Stimulated activated CD8-positive, alpha-beta memory T cell treated with anti-CD3 and anti-CD28 coated beads, Interleukin-4, amount 100 ng/mL, for 1 hour (primary cell): Measurements from ENCODE around the gene FAM117A.
"Not testable (repeated sequence)": the region's sequence is repeated elsewhere in the genome, so short reads cannot be mapped to it uniquely, and the experiment has no call there.

Source experiments
- DNase-seq, 2 donors: peaks; one replicate each; pipeline ENCODE4 v3.0.0-alpha.2; 2020; ENCODE audit warnings: low read depth in 2 of 2, low spot score in 1 of 2

Gene FAM117A

GRCh38 chr17:49741009-49741691 is 22.8 kb downstream of the FAM117A start:
- DNase-seq = no peak

DNA sequence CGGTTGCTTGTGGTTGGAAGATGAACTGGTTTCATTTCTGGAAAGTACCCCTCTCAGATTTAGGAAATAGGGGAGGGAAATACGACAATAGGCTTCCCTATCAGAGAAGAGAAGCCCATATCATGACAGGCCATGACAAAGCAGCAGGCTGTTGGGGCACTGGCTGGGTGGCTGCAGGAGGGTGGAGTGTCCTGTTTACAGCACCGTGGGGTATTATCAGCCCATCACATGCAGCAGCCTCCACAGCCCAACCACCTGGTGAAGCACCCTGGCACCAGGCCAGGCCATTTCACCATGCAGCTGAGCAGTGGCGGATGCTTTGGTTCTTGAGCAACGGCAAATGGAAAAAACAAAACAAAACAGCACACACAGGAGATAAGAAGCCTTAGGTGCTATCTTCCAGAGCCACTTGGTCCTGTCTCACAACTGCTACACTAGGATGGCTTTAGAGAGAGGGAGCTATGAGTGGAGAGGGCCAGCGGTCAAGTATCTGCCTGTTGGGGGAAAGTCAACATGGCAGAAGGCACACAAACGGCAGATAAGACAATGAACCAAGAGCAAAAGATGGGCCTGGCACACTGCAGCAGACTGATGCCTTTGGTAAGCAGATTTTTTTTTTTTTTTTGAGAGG is 24.2 kb downstream of the FAM117A start:
- DNase-seq = peak; percentile 83 to 93

- DNase-seq = no peak
Measured at GRCh38 chr17:49738456-49739163, 25.3 kb downstream of the FAM117A start.

DNA sequence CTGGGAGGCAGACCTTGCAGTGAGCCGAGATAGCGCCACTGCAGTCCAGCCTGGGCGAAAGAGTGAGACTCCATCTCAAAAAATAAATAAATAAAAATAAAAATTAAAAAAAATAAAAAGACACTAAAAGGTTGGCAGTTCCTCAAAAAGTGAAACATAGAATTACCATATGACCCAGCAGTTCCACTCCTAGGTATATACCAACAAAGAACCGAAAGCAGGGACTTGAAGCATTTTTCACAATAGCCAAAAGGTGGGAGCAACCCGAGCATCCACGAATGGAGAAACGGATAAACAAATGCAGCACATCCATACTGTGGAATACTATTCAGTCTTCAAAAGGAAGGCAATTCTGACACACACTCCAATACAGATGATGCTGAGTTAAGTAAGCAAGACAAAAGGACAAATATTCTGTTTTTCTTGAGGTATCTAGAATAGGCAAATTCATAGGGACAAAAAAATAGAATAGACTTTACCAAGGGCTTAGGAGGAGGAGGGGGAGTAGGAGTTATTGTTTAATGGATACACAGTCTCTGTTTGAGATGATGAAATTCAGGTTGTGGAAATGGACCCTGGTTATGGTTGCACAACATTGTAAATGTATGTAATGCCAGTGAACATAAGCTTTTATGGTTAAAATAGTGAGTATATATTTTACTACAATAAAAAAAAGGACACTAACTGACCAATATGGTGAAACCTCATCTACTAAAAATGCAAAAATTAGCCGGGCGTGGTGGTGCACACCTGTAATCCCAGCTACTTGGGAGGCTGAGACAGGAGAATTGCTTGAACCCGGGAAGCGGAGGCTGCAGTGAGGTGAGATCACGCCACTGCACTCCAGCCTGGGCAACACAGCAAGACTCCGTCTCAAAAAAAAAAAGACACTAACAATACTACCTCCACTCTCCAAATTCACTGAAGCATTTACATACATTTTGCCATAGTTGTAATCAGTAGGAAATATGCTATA is 29.1 kb downstream of the FAM117A start:
- no peak for DNase-seq

DNA sequence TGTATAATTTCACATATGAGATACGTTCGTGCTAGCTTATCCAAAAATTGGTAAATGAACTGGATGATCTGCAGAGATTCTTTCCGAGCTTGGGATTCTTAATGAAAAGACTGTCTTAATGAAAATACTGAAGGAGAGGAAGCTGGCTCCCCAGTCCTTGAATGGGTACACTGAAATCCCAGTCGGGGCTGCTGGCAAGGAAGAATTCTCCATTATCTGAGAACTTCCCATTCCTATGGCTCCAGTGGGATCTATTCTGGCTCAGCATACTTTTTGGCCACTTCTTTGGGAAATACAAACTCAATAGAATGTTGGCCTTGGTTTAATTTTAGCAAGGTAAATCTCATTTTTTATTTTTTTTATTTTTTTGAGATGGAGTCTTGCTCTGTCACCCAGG is 32.5 kb downstream of the FAM117A start:
- no peak for DNase-seq

GRCh38 chr17:49730785-49731434 is 33.0 kb downstream of the FAM117A start:
- no peak for DNase-seq

- DNase-seq = no peak
Measured at GRCh38 chr17:49730078-49730784, 33.7 kb downstream of the FAM117A start.

- DNase-seq = no peak
Measured at GRCh38 chr17:49729069-49729468, 34.9 kb downstream of the FAM117A start.

GRCh38 chr17:49728425-49728824 is 35.5 kb downstream of the FAM117A start:
- no peak for DNase-seq

- no peak for DNase-seq
Measured at GRCh38 chr17:49727380-49727779, 36.6 kb downstream of the FAM117A start.

- DNase-seq = no peak
Measured at GRCh38 chr17:49725452-49726130, 38.3 kb downstream of the FAM117A start.

GRCh38 chr17:49724552-49724951 is 39.4 kb downstream of the FAM117A start:
- DNase-seq = not testable (repeated sequence)

DNA sequence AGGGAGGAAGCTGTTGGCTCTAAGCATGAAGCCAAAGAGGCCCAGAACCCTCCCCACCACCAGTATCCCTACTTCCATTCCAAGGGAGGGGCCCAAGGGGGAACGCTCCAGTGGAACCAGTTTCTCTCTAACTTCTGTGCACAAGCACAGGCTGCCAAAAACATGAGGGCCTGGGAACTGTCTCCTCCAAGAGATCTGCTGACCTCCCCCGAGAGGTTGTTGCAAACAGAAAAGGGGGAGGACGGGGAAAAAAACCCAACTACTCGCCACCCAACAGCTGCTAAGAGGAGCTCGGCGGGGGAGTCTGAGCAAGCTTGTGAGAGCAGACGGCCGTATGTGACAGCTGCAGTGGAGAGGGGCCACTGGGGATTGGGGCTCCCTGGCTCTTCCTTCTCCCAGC is 40.5 kb downstream of the FAM117A start:
- no peak for DNase-seq

- no peak for DNase-seq
Measured at GRCh38 chr17:49722066-49722465, 41.9 kb downstream of the FAM117A start.

DNA sequence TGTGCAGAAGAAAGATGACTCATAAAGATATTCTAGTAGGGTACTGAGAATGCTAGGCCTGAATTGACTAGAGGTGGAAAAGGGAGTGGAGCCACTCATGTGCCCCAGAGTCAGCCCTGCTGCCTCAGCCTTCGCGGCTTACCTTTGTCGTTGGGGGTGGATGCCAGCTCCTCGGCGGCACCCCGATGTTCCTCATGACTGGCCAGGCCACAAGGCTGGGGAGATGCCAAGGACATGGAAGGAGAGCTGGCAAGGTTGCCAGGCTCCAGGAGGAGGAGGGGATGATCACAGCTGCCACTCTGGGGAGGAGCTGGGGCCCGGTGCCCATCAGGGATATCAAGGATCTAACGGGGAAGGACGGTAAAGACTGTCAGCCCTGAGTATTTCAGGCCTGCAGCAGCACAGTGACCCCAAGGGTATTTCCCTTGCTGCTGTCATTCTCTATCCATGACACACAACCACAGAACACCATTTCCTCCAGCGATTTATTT is 46.5 kb downstream of the FAM117A start:
- no peak for DNase-seq

DNA sequence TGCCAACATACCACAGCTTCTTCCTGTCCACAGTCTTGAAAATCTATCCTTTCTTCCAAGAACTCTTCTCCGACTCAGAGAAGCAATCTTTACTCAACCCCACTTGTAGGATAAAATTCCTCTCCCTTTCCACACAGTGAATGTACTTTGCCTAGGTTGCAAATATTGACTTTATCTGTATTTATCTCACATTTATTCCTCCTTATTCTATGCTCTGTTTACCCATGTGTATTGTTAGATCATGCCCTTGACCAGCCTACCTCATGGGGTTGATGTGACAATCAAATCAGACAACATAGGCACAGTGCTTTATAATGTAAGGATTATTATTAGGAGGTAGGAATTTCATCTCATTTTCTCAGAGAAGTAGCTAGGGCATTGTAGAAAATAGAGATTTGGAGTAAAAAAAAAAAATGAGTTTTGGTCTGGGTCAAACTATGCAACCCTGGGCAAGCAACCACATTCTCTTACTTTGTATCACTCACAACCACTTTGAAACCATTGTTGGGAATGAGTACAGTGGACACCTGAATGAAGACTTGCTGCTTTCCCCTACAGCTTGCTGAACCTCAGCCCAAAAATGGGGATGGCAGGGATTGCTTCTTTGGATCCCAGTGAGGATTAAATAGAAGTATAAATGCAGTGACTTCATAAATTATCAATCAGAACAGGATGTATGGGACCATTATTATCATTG is 47.1 kb downstream of the FAM117A start:
- no peak for DNase-seq

GRCh38 chr17:49715717-49716279 is 48.1 kb downstream of the FAM117A start:
- peak in 1 of 2 donors; percentile 26 for DNase-seq

- no peak for DNase-seq
Measured at GRCh38 chr17:49715216-49715615, 48.7 kb downstream of the FAM117A start.
